ENCODE results near the gene DNAJC2. TPM values are rescaled to one million over a fixed set of nuclear protein-coding genes. Genes with fewer than 3 reads are reported as not detected.

Gene DNAJC2
- total and polyA plus RNA-seq, 2 donors from 2014 or later: 14.4 to 20.9 TPM

GRCh38 chr7:103307503-103308231 is 36.9 kb downstream of the DNAJC2 start:
- Histone ChIP-seq H3K4me1 (ENCODE audit: control insufficient read depth in 2 of 3, insufficient read depth in 2 of 3, low read depth in 1 of 3, low read length in 3 of 3) (no peaks in the 10 kb centered on the region), H3K9me3 (ENCODE audit: control insufficient read depth in 2 of 3, insufficient read depth in 1 of 3, low read length in 3 of 3) (no peaks in the 10 kb centered on the region), H3K27me3 (ENCODE audit: control insufficient read depth, insufficient read depth, low read length) (no peaks in the 10 kb centered on the region), H3K4me3 (ENCODE audit: low read length in 3 of 3) (no peak overlapping the region), H3K9ac (ENCODE audit: low read length in 3 of 3) (no peak overlapping the region), H3K27ac (ENCODE audit: low read depth in 2 of 2, low read length in 2 of 2) (no peak overlapping the region), H3K36me3 (ENCODE audit: control insufficient read depth in 2 of 3, insufficient read depth in 3 of 3, low read length in 3 of 3) (peaks cover 18 to 44% (median 23%) of the 10 kb centered on the region in 3 donors)
- FAIRE-seq (no peak), DNase-seq (no peak)
- no peak for TF ChIP-seq CTCF (IDR thresholded peaks at IDR 0.05; ENCODE audit: borderline replicate concordance, extremely low read depth, insufficient read depth)
- intact Hi-C loops (cut with DNase I): no loop called here

GRCh38 chr7:103301441-103301840 is 43.1 kb downstream of the DNAJC2 start:
- TF ChIP-seq CTCF (IDR thresholded peaks at IDR 0.05; ENCODE audit: borderline replicate concordance, extremely low read depth, insufficient read depth): no peak
- H3K36me3 ChIP-seq (ENCODE audit: control insufficient read depth in 2 of 3, insufficient read depth in 3 of 3, low read length in 3 of 3): peaks cover 6 to 18% (median 9%) of the 10 kb centered on the region in 3 donors
- no peak for FAIRE-seq

DNA sequence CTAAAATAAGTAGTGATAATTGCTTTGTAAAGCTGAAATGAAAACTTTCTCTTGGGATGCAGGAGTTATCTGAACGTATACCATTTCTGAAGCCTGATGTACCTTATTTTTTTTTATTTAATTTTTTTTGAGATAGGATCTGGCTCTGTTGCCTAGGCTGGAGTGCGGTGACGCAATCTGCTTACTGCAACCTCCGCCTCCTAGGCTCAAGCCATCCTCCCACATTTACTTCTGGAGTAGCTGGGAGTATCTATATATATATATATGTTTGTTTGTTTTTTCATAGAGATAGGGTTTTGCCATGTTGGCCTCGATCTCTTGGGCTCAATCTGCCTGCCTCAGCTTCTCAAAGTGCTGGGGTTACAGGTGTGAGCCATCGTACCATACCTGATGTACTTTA is 44.9 kb downstream of the DNAJC2 start:
- TF ChIP-seq CTCF (IDR thresholded peaks at IDR 0.05; ENCODE audit: borderline replicate concordance, extremely low read depth, insufficient read depth): no peak
- Histone ChIP-seq H3K4me1 (ENCODE audit: control insufficient read depth in 2 of 3, insufficient read depth in 2 of 3, low read depth in 1 of 3, low read length in 3 of 3) (peaks cover 0 to 5% (median 2%) of the 10 kb centered on the region in 3 donors), H3K36me3 (ENCODE audit: control insufficient read depth in 2 of 3, insufficient read depth in 3 of 3, low read length in 3 of 3) (peaks cover 3 to 18% (median 9%) of the 10 kb centered on the region in 3 donors), H3K4me3 (ENCODE audit: low read length in 3 of 3) (no peak overlapping the region), H3K9ac (ENCODE audit: low read length in 3 of 3) (no peak overlapping the region), H3K9me3 (ENCODE audit: control insufficient read depth in 2 of 3, insufficient read depth in 1 of 3, low read length in 3 of 3) (no peaks in the 10 kb centered on the region), H3K27ac (ENCODE audit: low read depth in 2 of 2, low read length in 2 of 2) (no peak overlapping the region), H3K27me3 (ENCODE audit: control insufficient read depth, insufficient read depth, low read length) (no peaks in the 10 kb centered on the region)
- FAIRE-seq (no peak), DNase-seq (no peak)
- intact Hi-C loops (cut with DNase I): no loop called here

More at GRCh38 chr7:103301441-103301840, 43.1 kb downstream of the DNAJC2 start:
- Histone ChIP-seq H3K9me3 (ENCODE audit: control insufficient read depth in 2 of 3, insufficient read depth in 1 of 3, low read length in 3 of 3) (no peaks in the 10 kb centered on the region), H3K27me3 (ENCODE audit: control insufficient read depth, insufficient read depth, low read length) (no peaks in the 10 kb centered on the region), H3K9ac (ENCODE audit: low read length in 3 of 3) (no peak overlapping the region), H3K4me1 (ENCODE audit: control insufficient read depth in 2 of 3, insufficient read depth in 2 of 3, low read depth in 1 of 3, low read length in 3 of 3) (peaks cover 0 to 5% (median 2%) of the 10 kb centered on the region in 3 donors), H3K4me3 (ENCODE audit: low read length in 3 of 3) (no peak overlapping the region), H3K27ac (ENCODE audit: low read depth in 2 of 2, low read length in 2 of 2) (no peak overlapping the region)
- no peak for DNase-seq
- intact Hi-C loops (cut with DNase I): no loop called here
